Neutrophil (primary cell): ENCODE results near the gene LYSMD1.
A peak's percentile ranks its signal among the peaks of the same experiment; 100 is the strongest.

Experiments
- H3K27ac ChIP-seq: fragments of 200-600 bp; sonication (generic); 2 replicates; pipeline ENCODE4 v1.5.1; 2016; ENCODE audit warnings: mild to moderate bottlenecking, moderate library complexity
- H3K27me3 ChIP-seq: fragments of 200-600 bp; sonication (generic); 2 replicates; pipeline ENCODE4 v1.6.0; 2016; ENCODE audit warnings: mild to moderate bottlenecking
- H3K36me3 ChIP-seq: fragments of 200-600 bp; sonication (generic); 2 replicates; pipeline ENCODE4 v1.5.1; 2017
- H3K4me1 ChIP-seq, 2 experiments: fragments of 200-600 bp in 1 of 2; sonication (generic) in 1 of 2; 1 replicate in 1 of 2; 2 replicates in 1 of 2; pipeline versions ENCODE4 v1.5.1 to v1.6.1; 2013 to 2016; ENCODE audit warnings: low read depth in 1 of 2, low read length in 1 of 2, mild to moderate bottlenecking in 1 of 2, moderate library complexity in 1 of 2; ENCODE audit not compliant: control insufficient read depth in 1 of 2, insufficient read depth in 1 of 2
- H3K4me3 ChIP-seq, 2 experiments: fragments of 200-600 bp in 1 of 2; sonication (generic) in 1 of 2; 1 replicate in 1 of 2; 2 replicates in 1 of 2; pipeline ENCODE4 v1.5.1; 2013 to 2016; ENCODE audit warnings: low read depth in 1 of 2, low read length in 1 of 2, mild to moderate bottlenecking in 1 of 2, moderate library complexity in 1 of 2
- H3K9me3 ChIP-seq: fragments of 200-600 bp; sonication (generic); 2 replicates; pipeline ENCODE4 v1.5.1; 2016
- TF ChIP-seq, protein P1 (sequence below): fragments of 200-600 bp; sonication (generic); IDR thresholded peaks from 2 replicates; pipeline ENCODE4 v1.5.1; 2016; ENCODE audit warnings: antibody characterized with exemption

The LYSMD1 gene

DNA sequence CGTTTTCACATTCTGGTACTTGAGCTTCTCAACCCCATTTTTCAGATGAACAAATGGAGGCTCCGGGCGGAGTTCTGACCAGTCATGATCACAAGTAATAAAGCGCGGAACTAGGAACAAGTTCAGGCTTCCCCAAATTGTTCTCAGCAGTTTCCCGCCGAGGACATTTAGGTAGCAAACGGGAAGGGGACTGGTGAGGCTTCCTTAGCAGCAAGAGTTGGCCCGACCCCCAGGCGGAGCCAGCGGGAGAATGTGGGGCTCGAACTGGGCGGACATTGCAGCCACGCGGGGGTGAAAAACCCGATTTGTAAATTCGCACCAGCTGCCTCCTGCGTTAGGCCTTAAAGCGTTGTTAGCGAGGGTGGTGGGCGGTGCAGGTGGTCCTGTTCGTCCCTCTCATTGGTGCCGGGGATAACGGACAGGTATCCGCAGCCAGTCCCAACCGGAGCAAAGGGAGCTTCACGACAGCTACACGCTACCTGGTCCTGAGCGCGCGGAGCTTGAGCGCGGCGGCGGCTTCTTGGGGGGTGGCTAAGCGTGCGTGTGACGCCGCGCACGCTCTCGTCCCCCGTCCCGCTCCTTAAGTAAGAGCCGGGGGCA is 34.6 kb downstream of the LYSMD1 start:
- no peaks in the 10 kb centered on the region for H3K36me3 ChIP-seq

DNA sequence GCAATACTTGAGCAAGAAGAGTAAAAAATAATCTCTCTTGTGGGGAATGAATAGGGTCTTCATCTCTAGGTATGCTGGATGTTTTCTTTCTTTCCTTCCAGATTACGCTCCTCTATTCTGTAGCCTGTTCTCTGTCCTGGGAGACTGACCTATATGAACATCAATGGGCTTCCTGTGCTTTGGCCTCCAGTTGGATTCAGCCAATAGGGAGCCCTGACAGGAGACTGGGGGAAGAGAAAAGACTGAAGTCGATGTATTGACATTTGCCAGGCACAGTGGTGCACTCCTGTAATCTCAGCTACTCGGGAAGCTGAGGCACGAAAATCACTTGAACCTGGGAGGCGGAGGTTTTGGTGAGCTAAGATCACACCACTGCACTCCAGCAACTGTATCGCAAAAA is 36.9 kb downstream of the LYSMD1 start:
- Histone ChIP-seq H3K4me1 (peaks cover 11 to 13% of the 10 kb centered on the region in 2 experiments), H3K9me3 (no peaks in the 10 kb centered on the region), H3K4me3 (no peak overlapping the region), H3K27ac (no peak overlapping the region), H3K27me3 (peaks cover 15% of the 10 kb centered on the region), H3K36me3 (no peaks in the 10 kb centered on the region)
- TF ChIP-seq, protein P1, sequence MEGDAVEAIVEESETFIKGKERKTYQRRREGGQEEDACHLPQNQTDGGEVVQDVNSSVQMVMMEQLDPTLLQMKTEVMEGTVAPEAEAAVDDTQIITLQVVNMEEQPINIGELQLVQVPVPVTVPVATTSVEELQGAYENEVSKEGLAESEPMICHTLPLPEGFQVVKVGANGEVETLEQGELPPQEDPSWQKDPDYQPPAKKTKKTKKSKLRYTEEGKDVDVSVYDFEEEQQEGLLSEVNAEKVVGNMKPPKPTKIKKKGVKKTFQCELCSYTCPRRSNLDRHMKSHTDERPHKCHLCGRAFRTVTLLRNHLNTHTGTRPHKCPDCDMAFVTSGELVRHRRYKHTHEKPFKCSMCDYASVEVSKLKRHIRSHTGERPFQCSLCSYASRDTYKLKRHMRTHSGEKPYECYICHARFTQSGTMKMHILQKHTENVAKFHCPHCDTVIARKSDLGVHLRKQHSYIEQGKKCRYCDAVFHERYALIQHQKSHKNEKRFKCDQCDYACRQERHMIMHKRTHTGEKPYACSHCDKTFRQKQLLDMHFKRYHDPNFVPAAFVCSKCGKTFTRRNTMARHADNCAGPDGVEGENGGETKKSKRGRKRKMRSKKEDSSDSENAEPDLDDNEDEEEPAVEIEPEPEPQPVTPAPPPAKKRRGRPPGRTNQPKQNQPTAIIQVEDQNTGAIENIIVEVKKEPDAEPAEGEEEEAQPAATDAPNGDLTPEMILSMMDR, result no peak

More for the DNA sequence above, 34.6 kb downstream of the LYSMD1 start:
- Histone ChIP-seq H3K4me1 (peaks cover 11 to 13% of the 10 kb centered on the region in 2 experiments), H3K27ac (no peak overlapping the region), H3K9me3 (no peaks in the 10 kb centered on the region), H3K27me3 (peaks cover 15% of the 10 kb centered on the region), H3K4me3 (peak overlapping the region; percentile 30 to 35)
- TF ChIP-seq, protein P1, result no peak

GRCh38 chr1:151124763-151125403 is 40.8 kb downstream of the LYSMD1 start:
- Histone ChIP-seq H3K27me3 (no peaks in the 10 kb centered on the region), H3K9me3 (no peaks in the 10 kb centered on the region), H3K27ac (no peak overlapping the region), H3K4me3 (no peak overlapping the region), H3K4me1 (no peaks in the 10 kb centered on the region), H3K36me3 (peaks cover 7% of the 10 kb centered on the region)
- TF ChIP-seq, protein P1, result no peak

- Histone ChIP-seq H3K4me3 (no peak overlapping the region), H3K36me3 (peaks cover 13% of the 10 kb centered on the region), H3K9me3 (no peaks in the 10 kb centered on the region), H3K27me3 (no peaks in the 10 kb centered on the region), H3K27ac (no peak overlapping the region), H3K4me1 (no peaks in the 10 kb centered on the region)
- TF ChIP-seq, protein P1, result no peak
Observed at GRCh38 chr1:151113877-151114276, 51.8 kb downstream of the LYSMD1 start.
